Measurements from ENCODE around the gene EN1.

EN1 gene

DNA sequence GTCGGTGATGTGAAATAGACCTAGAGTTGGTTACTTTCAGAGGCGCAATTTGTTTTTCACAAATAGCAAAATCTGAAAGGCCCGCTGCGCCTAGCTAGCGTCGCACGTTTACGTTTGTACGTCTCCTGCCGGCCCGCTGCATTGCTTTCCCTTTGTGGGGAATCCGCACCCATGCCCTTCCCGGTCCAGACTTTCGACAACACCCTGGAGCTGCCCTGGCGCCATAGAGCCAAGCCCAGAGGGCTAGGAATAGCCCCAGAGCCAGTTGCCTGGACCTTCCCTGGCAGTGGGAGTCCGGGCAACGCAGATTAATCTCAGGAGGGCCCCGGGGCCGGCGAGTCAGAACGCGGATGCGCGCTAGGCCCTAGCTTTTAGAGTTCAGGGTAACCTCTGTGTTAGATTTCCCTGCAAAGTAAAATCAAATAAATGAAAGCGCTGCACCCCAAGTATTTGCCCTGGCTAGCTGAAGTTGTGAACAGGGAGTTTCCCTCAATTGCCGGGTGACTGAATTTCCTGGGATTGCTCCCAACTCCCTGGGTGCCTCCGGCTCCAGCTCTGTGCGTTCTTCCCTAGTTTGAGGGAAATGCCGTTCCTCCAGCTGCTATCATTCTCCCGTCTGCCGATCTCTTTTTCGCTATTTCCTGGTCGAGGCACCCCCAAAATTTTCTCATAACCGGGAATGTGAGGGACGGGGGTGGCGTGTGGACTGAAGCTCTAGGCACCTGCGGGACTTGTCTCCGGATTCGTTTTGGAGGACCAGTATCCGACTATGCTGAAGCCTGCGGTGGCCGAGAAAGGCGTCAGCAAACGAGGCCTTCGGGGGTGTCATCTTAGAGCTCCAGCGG is 1.2 kb upstream of the EN1 start:
- Histone ChIP-seq H3K9ac (no peak overlapping the region), H3K4me2 (ENCODE audit: low read length) (no peak overlapping the region), H2AFZ (no peak overlapping the region), H3K4me1 (no peaks in the 10 kb centered on the region), H3K9me3 (ENCODE audit: control insufficient read depth, low read length) (no peaks in the 10 kb centered on the region), H3K4me3 (ENCODE audit: low read depth, low read length) (no peak overlapping the region), H3K27ac (no peak overlapping the region), H3K36me3 (ENCODE audit: control insufficient read depth, insufficient read depth, low read length) (no peaks in the 10 kb centered on the region), H3K27me3 (ENCODE audit: control insufficient read depth, insufficient read depth, low read length) (peaks cover 21% of the 10 kb centered on the region), H3K79me2 (no peaks in the 10 kb centered on the region)
- TF ChIP-seq, protein P1, sequence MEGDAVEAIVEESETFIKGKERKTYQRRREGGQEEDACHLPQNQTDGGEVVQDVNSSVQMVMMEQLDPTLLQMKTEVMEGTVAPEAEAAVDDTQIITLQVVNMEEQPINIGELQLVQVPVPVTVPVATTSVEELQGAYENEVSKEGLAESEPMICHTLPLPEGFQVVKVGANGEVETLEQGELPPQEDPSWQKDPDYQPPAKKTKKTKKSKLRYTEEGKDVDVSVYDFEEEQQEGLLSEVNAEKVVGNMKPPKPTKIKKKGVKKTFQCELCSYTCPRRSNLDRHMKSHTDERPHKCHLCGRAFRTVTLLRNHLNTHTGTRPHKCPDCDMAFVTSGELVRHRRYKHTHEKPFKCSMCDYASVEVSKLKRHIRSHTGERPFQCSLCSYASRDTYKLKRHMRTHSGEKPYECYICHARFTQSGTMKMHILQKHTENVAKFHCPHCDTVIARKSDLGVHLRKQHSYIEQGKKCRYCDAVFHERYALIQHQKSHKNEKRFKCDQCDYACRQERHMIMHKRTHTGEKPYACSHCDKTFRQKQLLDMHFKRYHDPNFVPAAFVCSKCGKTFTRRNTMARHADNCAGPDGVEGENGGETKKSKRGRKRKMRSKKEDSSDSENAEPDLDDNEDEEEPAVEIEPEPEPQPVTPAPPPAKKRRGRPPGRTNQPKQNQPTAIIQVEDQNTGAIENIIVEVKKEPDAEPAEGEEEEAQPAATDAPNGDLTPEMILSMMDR (IDR thresholded peaks at IDR 0.05) = no peak

DNA sequence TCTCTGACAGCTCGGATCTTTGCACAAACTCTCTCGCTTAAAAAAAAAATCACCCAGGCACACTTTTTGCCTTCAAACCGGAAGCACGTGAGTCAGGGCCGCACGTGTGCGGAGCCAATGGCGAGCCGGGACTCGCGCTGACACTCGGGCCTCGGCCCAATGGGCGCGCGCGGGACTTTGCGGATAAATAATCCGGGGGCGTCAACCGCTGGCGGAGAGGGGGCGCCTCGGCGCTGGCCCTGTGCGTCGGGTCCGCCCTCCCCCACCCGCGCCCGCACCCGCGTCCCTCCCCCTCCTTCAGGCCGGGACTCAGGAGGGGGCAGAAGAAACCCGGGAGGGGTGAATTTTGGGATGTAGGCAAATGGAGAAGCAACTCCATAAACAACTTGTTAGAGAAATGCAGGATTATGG is 319 bp upstream of the EN1 start:
- Histone ChIP-seq H3K4me2 (ENCODE audit: low read length) (no peak overlapping the region), H3K4me1 (no peaks in the 10 kb centered on the region), H3K36me3 (ENCODE audit: control insufficient read depth, insufficient read depth, low read length) (no peaks in the 10 kb centered on the region), H3K4me3 (ENCODE audit: low read depth, low read length) (no peak overlapping the region), H3K79me2 (no peaks in the 10 kb centered on the region), H3K9me3 (ENCODE audit: control insufficient read depth, low read length) (no peaks in the 10 kb centered on the region), H3K9ac (no peak overlapping the region), H2AFZ (no peak overlapping the region), H3K27ac (no peak overlapping the region), H3K27me3 (ENCODE audit: control insufficient read depth, insufficient read depth, low read length) (peaks cover 21% of the 10 kb centered on the region)
- TF ChIP-seq, protein P1 (IDR thresholded peaks at IDR 0.05) = no peak

DNA sequence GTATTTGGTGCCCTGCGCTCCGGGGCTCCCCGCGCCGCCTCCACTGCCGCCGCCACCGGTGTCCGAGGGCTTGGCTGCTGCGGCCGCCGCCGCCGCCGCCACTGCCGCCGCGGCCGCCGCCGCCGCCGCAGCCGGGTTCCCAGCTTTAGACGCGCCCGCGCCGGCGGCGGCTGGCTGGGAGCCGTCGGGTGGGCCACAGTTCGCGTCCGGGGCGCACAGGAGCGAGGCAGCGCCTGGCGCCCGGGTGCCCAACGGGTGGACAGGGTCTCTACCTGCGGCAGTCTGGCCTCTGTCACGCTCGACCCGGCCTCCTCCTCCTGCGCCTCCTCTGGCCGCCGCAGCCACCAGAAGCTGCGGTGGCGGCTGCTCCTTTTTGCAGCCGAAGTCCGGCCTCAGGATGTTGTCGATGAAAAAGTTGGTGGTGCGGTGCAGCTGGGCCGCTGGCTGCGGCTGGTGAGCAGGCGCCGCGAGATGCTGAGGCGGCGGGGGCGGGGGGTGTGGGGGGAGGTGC is 951 bp downstream of the EN1 start:
- Histone ChIP-seq H3K27me3 (ENCODE audit: control insufficient read depth, insufficient read depth, low read length) (peaks cover 26% of the 10 kb centered on the region), H2AFZ (no peak overlapping the region), H3K4me2 (ENCODE audit: low read length) (no peak overlapping the region), H3K9me3 (ENCODE audit: control insufficient read depth, low read length) (no peaks in the 10 kb centered on the region), H3K79me2 (no peaks in the 10 kb centered on the region), H3K4me1 (no peaks in the 10 kb centered on the region), H3K27ac (no peak overlapping the region), H3K36me3 (ENCODE audit: control insufficient read depth, insufficient read depth, low read length) (no peaks in the 10 kb centered on the region), H3K9ac (no peak overlapping the region), H3K4me3 (ENCODE audit: low read depth, low read length) (no peak overlapping the region)
- TF ChIP-seq, protein P1 (IDR thresholded peaks at IDR 0.05) = no peak

DNA sequence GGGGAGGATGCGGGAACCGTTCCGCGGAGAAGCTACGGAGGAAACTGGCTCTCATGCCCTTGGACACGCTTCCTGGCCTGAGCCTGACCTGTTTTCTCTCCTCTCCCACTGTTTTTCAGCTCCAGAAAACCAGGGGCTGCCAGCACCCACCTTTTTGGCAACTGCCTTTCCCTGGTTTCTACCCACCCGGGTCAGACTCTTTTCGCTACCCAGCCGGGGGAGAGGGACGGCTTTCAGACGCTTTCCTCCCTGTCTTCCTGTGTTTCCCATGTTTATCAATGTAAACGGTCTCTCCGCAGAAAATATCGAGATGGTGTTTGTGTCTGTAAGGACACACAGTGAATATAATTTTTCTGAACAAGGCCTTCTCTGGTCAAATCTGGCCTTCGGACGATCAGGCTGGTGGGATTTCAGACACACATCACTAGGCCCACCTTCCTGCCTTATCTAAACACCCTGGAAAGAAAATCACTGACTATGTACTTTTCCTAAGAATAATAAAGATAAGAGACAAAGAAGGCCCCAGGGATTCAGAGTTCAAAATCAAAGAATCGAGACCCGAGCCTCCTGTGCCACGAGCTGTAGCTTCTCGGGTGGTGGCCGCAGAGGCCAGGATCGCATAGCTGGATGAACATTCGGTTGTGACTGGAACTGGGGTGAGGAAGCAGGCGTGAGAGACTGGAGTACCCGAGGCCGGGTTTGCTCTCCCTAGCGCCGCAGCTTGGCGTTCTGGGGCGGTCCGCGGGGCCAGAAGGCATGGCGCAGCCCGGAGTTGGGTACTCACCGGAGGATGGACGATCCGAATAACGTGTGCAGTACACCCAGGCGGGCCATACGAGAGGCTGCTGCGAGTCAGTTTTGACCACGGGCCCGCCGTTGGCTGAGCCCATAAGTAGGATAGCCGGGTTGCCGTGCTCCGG is 1.7 kb downstream of the EN1 start:
- no peaks in the 10 kb centered on the region for H3K4me1 ChIP-seq
- no peaks in the 10 kb centered on the region for H3K36me3 ChIP-seq (ENCODE audit: control insufficient read depth, insufficient read depth, low read length)
- H3K4me3 ChIP-seq (ENCODE audit: low read depth, low read length) = no peak overlapping the region
- no peaks in the 10 kb centered on the region for H3K9me3 ChIP-seq (ENCODE audit: control insufficient read depth, low read length)
- H3K4me2 ChIP-seq (ENCODE audit: low read length) = no peak overlapping the region
- H3K27ac ChIP-seq = no peak overlapping the region
- no peak overlapping the region for H3K9ac ChIP-seq
- H3K79me2 ChIP-seq = no peaks in the 10 kb centered on the region
- peaks cover 26% of the 10 kb centered on the region for H3K27me3 ChIP-seq (ENCODE audit: control insufficient read depth, insufficient read depth, low read length)
- H2AFZ ChIP-seq = no peak overlapping the region
- TF ChIP-seq, protein P1 (IDR thresholded peaks at IDR 0.05) = no peak
